Measurements from ENCODE around the gene CDK5R2. TPM values are rescaled to one million over a fixed set of nuclear protein-coding genes. Genes with fewer than 3 reads are reported as not detected.

The CDK5R2 gene
- total RNA-seq, 4 donors from 2014 or later = not detected

DNA sequence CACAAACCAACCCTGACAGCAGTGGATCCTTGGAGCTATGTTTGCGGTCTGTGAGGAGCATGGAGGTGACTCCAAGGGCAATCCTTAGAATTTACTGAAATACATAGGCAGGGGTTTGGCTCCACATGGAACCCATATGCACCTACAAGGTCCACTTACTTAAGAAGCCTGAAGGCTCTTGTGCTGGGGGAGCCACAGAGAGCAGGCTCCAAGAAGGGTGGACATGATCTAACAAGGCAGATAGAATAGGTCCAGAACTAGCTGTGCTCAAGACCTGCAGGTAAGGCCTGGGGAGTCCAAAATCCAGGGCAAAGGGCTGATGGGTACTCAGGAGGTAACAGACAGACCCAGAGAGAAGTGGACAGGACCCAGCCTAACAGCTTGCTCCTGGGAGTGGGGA, 1.2 kb upstream of the CDK5R2 start:
- TF ChIP-seq, protein P1, sequence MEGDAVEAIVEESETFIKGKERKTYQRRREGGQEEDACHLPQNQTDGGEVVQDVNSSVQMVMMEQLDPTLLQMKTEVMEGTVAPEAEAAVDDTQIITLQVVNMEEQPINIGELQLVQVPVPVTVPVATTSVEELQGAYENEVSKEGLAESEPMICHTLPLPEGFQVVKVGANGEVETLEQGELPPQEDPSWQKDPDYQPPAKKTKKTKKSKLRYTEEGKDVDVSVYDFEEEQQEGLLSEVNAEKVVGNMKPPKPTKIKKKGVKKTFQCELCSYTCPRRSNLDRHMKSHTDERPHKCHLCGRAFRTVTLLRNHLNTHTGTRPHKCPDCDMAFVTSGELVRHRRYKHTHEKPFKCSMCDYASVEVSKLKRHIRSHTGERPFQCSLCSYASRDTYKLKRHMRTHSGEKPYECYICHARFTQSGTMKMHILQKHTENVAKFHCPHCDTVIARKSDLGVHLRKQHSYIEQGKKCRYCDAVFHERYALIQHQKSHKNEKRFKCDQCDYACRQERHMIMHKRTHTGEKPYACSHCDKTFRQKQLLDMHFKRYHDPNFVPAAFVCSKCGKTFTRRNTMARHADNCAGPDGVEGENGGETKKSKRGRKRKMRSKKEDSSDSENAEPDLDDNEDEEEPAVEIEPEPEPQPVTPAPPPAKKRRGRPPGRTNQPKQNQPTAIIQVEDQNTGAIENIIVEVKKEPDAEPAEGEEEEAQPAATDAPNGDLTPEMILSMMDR (IDR thresholded peaks at IDR 0.05; ENCODE audit: low read depth) = no peak

DNA sequence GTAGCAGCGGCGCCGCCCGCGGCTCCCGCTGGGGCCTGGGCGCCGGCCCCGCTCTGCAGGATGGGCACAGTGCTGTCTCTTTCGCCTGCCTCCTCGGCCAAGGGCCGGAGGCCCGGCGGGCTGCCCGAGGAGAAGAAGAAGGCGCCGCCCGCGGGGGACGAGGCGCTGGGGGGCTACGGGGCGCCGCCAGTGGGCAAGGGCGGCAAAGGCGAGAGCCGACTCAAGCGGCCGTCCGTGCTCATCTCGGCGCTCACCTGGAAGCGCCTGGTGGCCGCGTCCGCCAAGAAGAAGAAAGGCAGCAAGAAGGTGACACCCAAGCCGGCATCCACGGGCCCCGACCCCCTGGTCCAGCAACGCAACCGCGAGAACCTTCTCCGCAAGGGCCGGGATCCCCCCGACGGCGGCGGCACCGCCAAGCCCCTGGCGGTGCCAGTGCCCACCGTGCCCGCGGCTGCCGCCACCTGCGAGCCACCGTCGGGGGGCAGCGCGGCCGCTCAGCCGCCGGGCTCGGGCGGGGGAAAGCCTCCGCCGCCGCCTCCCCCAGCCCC, 369 bp downstream of the CDK5R2 start:
- TF ChIP-seq, protein P1 (IDR thresholded peaks at IDR 0.05; ENCODE audit: low read depth) = no peak

DNA sequence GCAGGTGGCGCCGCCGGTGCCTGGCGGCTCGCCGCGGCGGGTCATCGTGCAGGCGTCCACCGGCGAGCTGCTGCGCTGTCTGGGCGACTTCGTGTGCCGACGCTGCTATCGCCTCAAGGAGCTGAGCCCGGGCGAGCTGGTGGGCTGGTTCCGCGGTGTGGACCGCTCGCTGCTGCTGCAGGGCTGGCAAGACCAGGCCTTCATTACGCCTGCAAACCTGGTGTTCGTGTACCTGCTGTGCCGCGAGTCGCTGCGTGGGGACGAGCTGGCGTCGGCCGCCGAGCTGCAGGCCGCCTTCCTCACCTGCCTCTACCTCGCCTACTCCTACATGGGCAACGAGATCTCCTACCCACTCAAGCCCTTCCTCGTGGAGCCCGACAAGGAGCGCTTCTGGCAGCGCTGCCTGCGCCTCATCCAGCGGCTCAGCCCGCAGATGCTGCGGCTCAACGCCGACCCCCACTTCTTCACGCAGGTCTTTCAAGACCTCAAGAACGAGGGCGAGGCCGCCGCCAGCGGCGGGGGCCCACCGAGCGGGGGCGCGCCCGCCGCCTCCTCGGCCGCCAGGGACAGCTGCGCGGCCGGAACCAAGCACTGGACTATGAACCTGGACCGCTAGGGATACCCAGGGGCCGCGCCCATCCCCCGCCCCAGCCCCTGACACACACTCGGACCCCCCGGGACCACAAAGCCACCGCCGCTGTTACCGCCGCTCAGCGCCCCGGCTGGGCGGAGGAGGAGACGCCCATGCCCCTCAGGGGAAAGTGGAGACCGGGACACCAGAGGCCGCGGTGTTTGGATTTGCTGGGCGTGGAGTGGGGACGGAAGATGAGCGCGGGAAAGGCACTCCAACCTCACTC, 1.1 kb downstream of the CDK5R2 start:
- TF ChIP-seq, protein P1 (IDR thresholded peaks at IDR 0.05; ENCODE audit: low read depth) = no peak

DNA sequence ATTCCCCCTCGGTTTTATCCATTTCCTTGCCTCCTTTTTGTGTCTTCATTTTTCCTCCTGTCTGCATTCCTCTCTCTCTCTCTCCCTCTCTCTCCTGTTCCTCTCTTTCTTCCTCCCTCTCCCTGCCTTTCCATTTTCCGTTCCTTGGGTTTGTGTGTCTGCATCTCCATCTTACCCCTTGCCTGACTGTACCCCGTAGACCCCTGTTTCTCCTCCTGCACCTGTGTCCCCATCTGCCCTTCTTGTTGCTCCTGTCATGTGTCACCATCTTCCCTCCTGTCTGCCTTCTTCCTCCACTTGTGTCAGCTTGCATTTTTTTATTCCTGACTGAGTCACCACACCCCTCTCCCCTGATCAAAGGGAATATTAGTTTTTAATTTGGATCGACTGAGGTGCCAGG, 1.8 kb downstream of the CDK5R2 start:
- TF ChIP-seq, protein P1 (IDR thresholded peaks at IDR 0.05; ENCODE audit: low read depth) = no peak

DNA sequence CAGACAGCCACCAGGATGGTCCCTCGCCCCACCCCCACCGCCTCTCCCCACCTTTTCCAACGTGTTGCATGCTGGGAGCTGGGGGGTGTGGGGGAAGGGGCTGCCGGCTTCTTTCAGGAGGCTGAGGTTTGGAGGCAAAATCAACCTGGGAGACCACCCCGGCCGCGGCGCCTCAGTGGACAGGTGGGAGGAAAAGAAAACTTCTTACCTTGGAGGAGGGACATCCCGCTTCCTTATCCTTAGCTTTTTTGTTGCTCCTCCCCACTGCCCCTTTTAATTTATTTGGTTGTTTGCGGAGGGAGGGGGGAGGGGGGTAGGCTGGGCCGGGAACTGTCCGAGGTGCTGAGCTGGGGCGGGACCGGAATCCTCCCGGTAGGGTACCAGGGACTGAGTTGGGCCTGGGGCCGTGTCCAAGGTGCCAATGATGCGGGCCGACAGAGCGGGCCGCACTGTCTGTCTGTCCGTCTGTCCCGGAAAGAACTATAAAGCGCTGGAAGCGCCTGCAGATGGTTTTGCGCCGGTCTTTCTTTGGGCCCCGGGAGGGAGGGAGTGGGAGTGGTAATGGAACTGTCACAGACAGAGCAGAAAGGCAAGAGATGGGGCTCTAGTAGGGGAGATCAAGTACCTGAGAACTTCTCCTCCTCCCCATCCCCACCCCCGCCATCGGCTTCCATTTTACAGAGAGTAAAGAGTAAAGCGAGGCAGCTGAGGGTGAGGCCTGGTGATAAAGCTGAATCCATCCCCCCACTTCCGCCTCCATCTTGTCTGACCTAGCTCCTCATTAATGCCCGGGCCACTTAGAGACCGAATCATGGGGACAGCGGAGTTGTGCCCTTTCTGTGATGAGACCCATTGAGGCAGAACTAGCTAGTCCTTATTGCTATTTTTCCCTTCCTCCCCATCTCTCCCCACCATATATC, 2.4 kb downstream of the CDK5R2 start:
- TF ChIP-seq, protein P1 (IDR thresholded peaks at IDR 0.05; ENCODE audit: low read depth) = no peak

DNA sequence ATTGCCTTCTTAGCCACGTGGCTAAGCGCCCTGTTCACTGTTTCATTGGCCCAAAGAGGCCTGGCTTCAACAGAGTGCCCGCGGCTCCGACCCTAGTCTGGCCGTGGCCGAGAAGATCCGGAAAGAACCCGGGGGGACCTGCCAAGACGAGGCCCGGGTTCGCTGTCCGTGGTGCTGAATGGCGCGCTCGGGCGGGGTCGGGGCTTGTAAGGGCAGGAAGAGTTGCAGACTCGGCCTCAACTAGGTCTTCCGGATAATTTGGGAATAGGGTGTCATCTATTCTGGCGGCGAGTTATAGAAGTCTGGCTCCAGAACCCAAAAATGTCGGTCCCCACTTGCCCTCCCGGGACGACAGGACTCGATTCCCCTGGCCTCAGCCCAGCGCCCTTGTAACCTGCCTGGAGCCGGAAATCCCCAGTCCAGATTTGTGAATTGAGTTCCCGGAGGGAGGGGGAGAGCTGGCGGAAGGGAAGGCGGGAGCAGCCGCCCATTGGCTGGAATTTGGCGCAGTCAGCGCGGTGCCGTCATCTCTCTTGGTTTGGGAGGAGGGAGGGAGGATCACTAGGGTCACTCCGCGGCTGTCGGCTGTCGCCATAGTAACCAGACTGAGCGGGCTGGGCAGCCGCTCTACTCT, 3.5 kb downstream of the CDK5R2 start:
- TF ChIP-seq, protein P1 (IDR thresholded peaks at IDR 0.05; ENCODE audit: low read depth) = no peak
